Lower leg skin (tissue), 4 donors: ENCODE measurements around the gene AJAP1. TPM values are rescaled to one million over a fixed set of nuclear protein-coding genes. Genes with fewer than 3 reads are reported as not detected.

Experiments used
- DNase-seq, 2 donors: peaks; one replicate each; pipeline ENCODE4 v3.0.0-alpha.2; 2019; ENCODE audit warnings: low spot score in 2 of 2
- H3K4me3 ChIP-seq: fragments of 200-600 bp; sonication (generic); 2 replicates; pipeline ENCODE4 v1.5.1; 2017; ENCODE audit warnings: mild to moderate bottlenecking, low read depth; ENCODE audit not compliant: poor library complexity, severe bottlenecking
- CTCF ChIP-seq, 3 donors: fragments of 450-650 bp; IDR thresholded peaks; one replicate each; pipeline ENCODE4 v1.5.1; 2016; ENCODE audit warnings: antibody characterized with exemption in 3 of 3, mild to moderate bottlenecking in 3 of 3, moderate library complexity in 2 of 3
- POLR2A ChIP-seq, 2 donors: fragments of 450-650 bp; IDR thresholded peaks; one replicate each; pipeline ENCODE4 v1.6.1; 2016 to 2017; ENCODE audit warnings: antibody characterized with exemption in 2 of 2, mild to moderate bottlenecking in 1 of 2, moderate library complexity in 1 of 2
- WGBS, 2 donors: methylation state at CpG; one replicate each; pipeline ENCODE4 v1.1.5; 2018; 5-methylcytosine and 5-hydroxymethylcytosine counted together
- intact Hi-C: fragments of 100-400 bp; cut with DNase I; formaldehyde crosslinking; loops from one replicate; pipeline ENCODE4 v1.15.0; 2023; ENCODE audit warnings: low total_unique reads
- total RNA-seq, 4 donors: library from RNA; depleted of rRNA; stranded (reverse); fragments of >200 nt; gene quantifications; one replicate each; pipeline ENCODE4 v1.1.0, GENCODE V29; 2016

AJAP1 gene
- total RNA-seq, 4 donors from 2014 or later = 0.69 to 1.7 (median 1.3) TPM

GRCh38 chr1:4638345-4638729, 16.1 kb upstream of the AJAP1 start:
- TF ChIP-seq POLR2A (IDR thresholded peaks at IDR 0.05) (no peak), CTCF (IDR thresholded peaks at IDR 0.05) (no peak)
- intact Hi-C loops = no loop called here
- no peak for DNase-seq
- no peak overlapping the region for H3K4me3 ChIP-seq
- 56 to 57% methylated on average over 12 of the region's 12 CpGs for WGBS, 2 donors

DNA sequence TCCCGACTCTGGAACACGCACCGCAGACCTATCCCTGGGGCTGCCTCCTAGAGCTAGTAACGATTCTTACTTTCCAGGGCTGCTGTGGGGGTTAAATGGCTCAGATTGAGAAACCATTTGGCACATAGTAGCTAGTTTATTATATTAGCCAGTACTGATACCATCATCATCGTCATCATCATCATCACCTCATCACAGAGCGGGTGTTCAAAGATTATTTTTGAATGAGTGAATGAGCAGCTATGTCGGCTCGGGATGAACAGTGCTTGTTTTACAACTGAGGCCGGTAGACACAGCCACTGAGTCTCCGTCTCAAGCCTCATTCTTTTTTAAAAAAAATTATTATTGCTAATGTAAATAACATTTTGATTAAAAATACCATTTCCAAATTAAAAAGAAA, 13.5 kb upstream of the AJAP1 start:
- intact Hi-C loops = no loop called here

DNA sequence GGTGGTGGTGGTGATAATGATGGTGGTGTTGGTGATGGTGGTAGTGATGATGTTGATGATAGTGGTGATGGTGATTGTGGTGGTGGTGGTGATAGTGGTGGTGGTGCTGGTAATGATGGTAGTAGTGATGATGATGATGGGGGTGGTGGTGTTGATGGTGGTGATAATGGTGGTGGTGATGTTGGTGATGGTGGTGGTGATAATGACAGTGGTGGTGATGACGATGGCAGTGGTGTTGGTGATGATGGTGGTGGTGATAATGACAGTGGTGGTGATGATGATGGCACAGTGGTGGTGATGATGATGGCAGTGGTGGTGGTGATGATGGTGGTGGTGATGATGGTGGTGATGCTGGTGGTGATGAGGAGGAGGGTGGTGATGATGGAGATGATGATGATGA, 7.0 kb upstream of the AJAP1 start:
- TF ChIP-seq CTCF (IDR thresholded peaks at IDR 0.05) (no peak), POLR2A (IDR thresholded peaks at IDR 0.05) (no peak)
- DNase-seq = no peak
- intact Hi-C loops = no loop called here
- WGBS, 2 donors = 89% methylated on average over 1 of the region's 1 CpG
- H3K4me3 ChIP-seq = no peak overlapping the region

More for the DNA sequence above, 13.5 kb upstream of the AJAP1 start:
- H3K4me3 ChIP-seq = no peak overlapping the region
- 79 to 88% methylated on average over 10 of the region's 10 CpGs for WGBS, 2 donors
- DNase-seq = no peak
- TF ChIP-seq POLR2A (IDR thresholded peaks at IDR 0.05) (no peak), CTCF (IDR thresholded peaks at IDR 0.05) (no peak)

DNA sequence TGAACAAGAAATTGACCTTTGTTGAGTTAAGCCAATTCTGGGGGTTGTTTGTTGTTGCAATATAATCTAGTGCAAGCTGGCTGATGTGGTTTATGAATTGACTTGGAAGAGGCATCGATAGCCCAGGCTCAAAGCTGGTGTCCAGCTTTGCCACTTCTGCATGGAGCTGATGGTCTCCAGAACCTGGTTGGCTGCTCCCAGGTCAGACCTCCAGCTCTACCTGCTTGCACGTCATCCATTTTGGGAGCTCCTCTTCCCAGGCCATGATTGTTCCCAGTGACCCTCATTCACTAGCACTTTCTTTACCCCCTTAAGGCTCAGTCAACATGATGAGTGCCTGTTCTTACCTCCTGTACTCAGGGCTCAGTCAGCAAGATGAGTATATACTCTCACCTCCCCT, 5.8 kb upstream of the AJAP1 start:
- H3K4me3 ChIP-seq = no peak overlapping the region
- TF ChIP-seq POLR2A (IDR thresholded peaks at IDR 0.05) (no peak), CTCF (IDR thresholded peaks at IDR 0.05) (no peak)
- no peak for DNase-seq
- intact Hi-C loops = no loop called here
- 88 to 98% methylated on average over 2 of the region's 2 CpGs for WGBS, 2 donors

GRCh38 chr1:4650481-4650880, 3.9 kb upstream of the AJAP1 start:
- no peak overlapping the region for H3K4me3 ChIP-seq
- TF ChIP-seq POLR2A (IDR thresholded peaks at IDR 0.05) (no peak), CTCF (IDR thresholded peaks at IDR 0.05) (no peak)
- no peak for DNase-seq
- 24 to 38% methylated on average over 8 of the region's 8 CpGs for WGBS, 2 donors
- intact Hi-C loops = no loop called here

DNA sequence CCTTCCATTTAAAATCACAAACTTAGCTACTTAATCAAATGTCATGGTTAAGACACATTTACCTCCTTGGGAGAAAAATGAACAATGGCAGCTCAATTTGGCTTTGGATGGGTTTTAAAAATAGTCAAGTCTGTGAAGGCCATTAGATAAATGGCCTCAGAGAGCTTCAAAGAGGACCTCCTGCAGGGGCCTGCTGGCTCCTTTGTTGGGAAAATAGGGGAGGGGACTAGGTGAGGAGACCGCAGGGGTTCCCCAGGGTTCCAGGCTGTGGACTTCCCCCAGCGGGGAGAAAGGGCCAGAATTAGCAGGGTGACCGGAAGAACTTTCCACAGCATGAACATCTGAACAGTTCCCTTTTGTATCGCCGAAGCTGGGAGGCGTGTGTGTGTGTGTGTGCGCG, 3.4 kb upstream of the AJAP1 start:
- WGBS, 2 donors = 73 to 75% methylated on average over 8 of the region's 8 CpGs
- H3K4me3 ChIP-seq = no peak overlapping the region
- intact Hi-C loops = no loop called here
- TF ChIP-seq POLR2A (IDR thresholded peaks at IDR 0.05) = no peak
- no peak for TF ChIP-seq CTCF (IDR thresholded peaks at IDR 0.05)
- no peak for DNase-seq
